Muscle of arm (tissue), 12 donors: ENCODE data around the gene MYO9B. TPM values are rescaled to one million over a fixed set of nuclear protein-coding genes. Genes with fewer than 3 reads are reported as not detected.
"Not testable (repeated sequence)": the region's sequence is repeated elsewhere in the genome, so short reads cannot be mapped to it uniquely, and the experiment has no call there.

Source experiments
- DNase-seq: peaks from one replicate; pipeline ENCODE4 v3.0.0-alpha.2; 2013
- polyA plus RNA-seq, 12 donors: library from polyadenylated mRNA; unstranded; fragments of 120-200 nt; gene quantifications; one replicate each; pipeline ENCODE4 v1.2.1, GENCODE V29; 2013; ENCODE audit not compliant: insufficient read length in 12 of 12

MYO9B gene
- polyA plus RNA-seq, 12 donors: 22.7 to 73.4 (median 32.1) TPM; not detected in 1

DNA sequence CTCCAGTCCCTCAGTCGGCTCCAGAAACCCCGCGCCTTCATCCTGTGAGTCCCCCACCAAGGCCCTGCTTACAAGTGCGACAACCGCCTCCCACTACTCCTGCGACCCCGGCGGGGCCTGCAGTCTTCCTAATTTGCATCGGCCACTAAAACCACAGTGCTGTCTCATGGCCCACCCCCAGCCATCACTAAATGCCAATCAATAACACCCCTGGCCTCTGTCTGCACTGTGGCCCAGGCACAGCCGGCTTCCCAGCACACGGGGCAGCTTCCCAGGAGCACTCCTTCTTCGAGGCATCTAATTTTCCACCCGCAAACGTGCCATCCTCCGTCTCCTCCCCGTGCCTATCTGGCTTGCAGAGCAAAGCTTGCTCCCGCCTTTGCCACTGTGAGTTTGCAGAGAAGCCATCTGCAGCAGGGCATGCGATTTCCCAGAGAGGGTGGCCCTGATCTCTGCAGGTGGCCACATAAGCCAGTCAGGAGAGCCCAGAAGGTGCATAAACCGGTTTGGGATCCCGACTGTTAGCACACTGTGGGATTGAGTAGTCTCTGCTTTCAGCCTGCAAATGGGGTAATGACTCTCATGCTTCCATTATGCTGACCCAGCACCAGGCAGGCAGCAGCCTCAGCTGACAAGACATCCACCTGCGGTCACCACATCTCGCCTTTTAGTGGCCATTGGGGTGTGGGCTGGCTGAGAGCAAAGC is 105.6 kb downstream of the MYO9B start:
- DNase-seq: no peak

DNA sequence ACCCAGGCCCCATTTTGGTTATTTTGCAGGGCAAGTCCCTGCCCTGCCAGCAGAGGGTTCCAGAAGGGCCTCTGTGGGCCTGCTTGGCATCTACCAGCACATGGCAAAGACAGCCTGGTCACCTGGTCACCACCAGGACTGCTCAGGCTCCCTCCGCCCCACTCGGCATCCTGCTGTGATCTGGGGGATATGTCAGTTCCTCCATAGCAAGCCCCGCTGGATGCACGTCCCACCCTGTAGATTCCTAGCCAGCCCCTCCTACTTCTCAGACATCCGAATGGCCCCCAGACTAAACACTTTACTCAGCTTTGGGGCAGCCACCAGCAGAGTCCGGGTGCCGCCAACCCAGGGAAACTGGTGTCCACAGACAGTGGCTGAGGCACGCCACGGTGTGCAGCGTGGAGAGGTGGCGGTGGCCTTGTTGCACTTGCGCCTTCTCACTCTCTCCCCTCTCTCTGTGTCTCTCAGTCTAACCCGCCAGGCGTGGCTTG is 107.7 kb downstream of the MYO9B start:
- no peak for DNase-seq

DNA sequence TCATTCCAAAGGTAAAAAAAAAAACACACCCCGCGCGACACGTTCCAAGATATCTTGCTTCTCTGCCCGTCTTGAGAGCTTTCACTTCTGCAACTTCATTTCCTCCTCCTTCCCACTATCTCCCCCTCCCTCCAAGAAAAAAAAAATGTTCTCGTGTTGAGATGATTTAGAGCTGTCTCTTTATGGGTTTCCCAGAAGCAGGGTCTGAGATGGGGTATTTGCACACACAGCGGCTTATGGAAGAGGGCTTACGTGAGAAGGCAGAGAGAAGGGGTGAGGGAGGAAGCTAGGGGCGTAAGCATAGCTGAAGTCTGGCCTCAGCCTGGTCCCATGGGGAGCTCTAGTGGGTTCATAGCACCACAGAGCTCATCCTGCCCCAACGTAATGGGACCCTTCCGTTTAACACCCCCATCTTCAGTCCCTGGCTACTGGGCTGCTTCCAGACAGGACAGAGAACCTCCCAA is 108.3 kb downstream of the MYO9B start:
- peak; percentile 50 for DNase-seq

DNA sequence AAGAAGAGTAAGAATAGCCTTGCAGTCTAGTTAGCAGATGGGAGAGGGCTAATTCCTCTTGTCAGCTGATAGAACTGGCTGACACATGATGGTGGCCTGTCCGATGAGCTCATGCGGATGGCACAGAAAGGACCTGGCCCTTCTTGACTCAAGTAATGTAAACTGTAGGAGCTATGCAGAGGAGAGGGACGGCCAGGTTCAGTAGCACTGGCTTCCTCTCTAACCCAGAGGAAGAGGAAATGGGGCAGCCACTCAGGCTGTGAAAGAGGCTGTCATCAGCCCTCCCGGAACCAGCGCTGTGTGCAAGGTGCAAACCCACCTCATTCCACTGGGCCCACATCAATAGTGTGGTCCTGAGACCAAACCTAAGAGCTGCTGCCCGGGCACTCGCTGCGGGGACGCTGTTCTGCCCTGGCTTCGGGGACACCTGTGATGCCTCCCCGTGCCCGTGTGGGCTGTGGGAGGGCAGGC is 108.8 kb downstream of the MYO9B start:
- DNase-seq: no peak

DNA sequence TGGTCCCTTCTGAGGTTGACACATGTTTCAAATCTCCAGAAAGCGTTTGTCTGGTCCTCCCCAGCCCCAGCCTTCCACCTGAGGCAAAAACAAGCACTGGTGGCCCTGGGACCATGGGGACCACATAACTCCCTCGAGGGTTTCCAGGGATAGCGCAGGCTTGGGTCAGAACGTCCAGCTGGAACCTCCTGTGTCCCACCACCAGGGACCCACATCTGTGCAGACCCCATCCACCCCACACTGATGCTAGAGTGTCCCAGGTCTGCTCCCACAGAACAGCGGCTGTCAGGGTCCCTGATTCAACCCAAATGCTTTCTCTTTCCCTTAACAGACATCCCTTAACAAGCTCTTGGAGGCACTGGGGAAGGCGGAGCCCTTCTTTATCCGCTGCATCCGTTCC is 110.0 kb downstream of the MYO9B start:
- no peak for DNase-seq

DNA sequence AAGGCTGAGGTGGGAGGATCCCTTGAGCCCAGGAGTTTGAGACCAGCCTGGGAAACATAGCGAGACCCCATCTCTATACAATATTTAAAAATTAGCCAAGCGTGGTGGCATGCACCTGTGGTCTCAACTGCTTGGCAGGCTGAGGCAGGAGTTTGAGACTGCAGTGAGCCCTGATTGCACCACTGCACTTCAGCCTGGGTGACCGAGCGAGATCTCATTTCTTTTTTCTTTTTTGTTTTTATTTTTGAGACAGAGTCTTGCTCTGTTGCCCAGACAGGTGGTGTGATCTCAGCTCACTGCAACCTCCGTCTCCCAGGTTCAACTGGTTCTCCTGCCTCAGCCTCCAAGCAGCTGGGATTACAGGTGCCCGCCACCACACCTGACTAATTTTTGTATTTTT is 116.2 kb downstream of the MYO9B start:
- DNase-seq: not testable (repeated sequence)

DNA sequence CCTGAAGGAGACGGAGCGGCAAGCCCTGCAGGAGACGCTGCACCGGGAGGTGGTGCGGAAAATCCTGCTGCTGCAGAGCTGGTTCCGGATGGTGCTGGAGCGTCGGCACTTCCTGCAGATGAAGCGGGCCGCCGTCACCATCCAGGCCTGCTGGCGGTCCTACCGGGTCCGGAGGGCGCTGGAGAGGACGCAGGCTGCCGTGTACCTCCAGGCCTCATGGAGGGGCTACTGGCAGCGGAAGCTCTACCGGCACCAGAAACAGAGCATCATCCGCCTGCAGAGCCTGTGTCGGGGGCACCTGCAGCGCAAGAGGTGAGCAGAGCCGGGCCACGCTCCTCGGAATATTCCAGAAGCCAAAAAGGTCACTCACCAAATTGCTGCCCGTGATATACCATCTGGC is 117.2 kb downstream of the MYO9B start:
- DNase-seq: no peak

DNA sequence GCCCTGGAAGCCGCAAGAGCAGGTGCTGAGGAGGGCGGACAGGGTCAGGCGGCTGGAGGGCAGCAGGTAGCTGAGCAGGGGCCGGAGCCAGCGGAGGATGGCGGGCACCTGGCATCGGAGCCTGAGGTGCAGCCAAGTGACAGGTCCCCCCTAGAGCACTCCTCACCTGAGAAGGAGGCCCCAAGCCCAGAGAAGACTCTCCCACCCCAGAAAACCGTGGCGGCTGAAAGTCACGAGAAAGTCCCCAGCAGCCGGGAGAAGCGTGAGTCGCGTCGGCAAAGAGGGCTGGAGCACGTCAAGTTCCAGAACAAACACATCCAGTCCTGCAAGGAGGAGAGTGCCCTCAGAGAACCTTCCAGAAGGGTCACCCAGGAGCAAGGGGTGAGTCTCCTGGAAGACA is 119.0 kb downstream of the MYO9B start:
- DNase-seq: no peak

DNA sequence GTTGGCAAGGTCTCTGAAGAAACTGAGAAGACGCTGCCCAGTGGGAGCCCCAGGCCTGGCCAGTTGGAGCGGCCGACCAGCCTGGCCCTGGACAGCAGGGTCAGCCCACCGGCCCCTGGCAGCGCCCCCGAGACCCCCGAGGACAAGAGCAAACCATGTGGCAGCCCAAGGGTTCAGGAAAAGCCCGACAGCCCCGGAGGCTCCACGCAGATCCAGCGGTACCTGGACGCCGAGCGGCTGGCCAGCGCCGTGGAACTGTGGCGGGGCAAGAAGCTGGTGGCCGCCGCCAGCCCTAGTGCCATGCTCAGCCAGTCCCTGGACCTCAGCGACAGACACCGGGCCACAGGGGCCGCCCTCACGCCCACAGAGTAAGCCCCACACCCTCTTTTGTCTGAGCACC is 119.5 kb downstream of the MYO9B start:
- DNase-seq: no peak

DNA sequence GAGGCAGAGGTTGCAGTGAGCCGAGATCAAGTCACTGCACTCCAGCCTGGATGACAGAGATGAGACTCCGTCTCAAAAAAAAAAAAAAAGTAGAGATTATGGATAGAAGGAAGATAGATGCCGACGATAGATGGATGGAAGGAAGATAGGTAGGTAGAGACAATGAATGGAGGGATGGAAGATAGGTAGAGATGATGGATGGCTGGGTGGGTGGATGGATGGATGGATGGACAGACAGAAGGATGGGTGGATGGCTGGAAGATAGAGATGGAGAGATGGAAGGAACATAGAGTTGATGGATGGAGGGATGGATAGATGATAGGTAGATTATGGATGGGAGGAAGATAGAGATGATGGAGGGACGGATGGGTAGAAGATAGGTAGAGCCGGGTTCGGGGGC is 121.0 kb downstream of the MYO9B start:
- DNase-seq: no peak

DNA sequence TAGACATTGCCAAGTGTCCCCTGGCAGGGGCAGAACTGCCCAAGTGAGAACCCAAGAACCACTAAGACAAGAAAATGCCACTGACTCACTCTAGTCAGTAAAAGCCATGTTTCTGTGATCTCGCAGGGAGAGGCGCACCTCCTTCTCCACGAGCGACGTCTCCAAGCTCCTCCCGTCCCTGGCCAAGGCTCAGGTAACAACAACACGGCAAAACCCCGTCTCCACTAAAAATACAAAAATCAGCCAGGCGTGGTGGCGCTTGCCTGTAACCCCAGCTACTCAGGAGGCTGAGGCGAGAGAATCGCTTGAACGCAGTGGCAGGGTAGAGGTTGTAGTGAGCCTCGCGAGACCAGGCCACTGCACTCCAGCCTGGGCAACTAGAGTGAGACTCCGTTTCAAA is 122.1 kb downstream of the MYO9B start:
- no peak for DNase-seq

DNA sequence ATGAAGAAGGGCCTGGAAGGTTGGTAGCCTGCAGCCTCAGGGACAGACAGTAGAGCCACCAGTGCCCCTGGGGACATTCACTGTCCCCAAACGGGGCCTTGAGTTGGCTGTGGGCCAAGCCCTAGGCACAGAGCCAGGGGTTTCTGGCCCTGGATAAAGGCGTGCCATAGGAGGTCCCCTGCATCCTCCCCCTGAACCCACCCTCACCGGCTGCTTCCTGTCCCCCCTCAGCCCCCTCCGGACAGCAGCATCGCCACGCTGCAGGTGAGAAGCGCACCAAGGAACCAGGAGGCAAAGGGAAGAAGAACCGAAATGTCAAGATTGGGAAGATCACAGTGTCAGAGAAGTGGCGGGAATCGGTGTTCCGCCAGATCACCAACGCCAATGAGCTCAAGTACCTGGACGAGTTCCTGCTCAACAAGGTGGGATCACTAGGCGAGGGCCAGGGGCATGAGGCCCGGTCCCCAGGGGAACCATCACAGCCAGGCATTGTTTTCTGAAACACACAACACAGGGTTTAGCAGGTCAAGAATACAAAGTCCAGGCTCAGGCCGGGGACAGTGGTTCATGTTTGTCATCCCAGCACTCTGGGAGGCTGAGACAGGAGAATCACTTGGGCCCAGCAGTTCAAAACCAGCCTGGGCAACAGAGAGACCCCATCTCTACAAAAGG is 125.0 kb downstream of the MYO9B start:
- DNase-seq: no peak

DNA sequence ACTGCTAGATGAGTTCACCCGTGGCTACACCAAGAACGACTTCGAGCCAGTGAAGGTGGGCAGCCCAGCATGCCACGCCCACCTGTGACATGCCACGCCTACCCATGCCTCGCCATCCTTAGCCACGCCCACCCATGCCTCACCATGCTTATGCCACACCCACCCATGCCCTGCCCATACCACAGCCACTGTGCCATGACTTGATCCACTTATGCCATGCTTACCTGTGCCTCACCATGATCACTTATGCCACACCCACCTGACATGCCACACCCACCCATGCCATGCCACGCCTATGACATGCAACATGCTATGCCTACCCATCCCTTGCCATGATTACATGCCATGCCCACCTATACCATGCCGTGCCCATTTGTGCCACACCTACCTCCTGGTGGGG is 126.7 kb downstream of the MYO9B start:
- DNase-seq: no peak

DNA sequence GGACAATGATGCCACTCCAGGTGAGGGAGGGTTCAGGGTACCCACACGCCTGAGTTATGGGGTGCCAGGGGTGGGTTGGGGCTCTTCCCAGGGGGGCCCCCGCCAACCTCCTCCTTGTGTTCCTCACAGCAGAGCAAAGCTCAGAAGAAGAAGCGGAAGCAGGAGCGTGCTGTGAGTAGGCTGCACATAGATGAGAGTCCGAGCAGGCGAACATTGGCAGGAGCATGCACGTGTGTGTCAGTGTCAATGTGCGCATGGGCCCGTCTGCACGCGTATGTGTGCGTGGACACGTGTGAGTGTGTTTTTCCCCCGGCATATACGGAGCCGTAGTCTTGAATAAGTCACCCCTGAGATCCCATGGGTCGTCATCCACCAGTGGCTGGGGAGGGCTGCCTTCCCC is 127.1 kb downstream of the MYO9B start:
- no peak for DNase-seq

DNA sequence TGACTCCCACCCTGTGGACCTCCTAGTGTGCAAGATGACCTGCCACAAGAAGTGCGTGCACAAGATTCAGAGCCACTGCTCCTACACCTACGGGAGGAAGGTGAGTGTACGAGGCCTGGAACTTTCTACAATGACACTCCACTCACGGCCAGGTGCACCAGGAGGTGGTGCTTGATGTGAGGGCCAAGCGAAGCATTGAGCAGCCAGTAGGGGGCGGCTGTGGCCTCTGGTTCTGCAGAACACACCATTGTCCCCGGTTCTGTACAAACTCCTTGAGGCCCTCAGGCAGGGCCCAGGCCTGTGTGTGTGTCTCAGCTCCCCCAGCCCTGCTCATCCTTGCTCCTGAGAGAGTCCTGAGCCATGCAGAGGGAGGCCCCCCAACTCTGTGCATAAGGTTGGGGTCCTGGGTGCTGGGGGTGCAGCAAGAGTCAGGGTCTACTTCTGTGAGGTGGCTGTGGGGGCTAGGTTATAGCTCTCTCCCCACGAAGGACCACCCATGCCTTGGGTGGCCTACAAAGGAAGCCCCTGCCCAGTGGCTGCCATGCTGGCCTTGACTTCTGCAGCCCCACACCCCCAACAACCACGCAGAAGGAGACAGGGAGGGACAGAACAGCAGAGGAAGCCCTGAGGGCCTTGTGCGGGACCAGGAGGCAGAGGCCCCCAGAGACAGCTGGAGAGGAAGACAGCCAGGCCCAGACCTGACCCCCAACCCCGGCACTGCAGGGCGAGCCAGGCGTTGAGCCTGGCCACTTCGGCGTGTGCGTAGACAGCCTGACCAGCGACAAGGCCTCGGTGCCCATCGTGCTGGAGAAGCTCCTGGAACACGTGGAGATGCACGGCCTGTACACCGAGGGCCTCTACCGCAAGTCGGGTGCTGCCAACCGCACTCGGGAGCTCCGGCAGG is 129.9 kb downstream of the MYO9B start:
- DNase-seq: peak; percentile 31

DNA sequence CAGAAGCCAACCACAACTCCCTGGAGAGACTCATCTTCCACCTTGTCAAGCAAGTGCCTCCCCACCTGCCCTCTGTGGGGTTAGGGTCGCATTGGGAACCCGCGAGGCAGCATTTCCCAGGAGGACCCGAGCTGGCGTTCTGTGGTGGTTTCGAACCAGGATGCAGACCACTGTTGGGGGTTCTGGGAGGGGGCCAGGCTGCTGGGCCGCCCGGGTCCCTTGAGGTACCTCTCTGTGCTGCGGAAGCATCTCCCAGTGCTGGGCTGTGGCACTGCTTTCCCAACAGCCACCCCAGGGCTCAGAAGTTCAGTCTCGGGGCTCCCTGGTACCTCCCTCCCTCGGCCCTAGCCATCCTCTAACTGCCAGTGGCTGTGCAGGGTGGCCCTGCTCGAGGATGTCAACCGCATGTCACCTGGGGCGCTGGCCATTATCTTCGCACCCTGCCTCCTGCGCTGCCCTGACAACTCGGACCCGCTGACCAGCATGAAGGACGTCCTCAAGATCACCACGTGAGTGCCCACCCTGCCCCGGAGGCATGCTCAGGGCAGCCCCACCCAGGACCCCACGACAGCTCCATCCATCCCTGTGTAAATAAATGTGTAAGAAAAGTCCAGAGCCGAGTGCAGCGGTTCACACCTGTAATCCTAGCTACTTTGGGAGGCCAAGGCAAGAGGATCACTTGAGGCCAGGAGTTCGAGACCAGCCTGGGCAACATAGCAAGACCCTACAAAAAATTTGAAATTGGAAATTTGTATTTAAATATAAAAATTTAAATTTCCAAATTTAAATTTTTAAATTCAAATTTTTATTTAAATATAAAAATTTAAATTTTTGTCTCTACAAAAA is 131.4 kb downstream of the MYO9B start:
- DNase-seq: no peak

DNA sequence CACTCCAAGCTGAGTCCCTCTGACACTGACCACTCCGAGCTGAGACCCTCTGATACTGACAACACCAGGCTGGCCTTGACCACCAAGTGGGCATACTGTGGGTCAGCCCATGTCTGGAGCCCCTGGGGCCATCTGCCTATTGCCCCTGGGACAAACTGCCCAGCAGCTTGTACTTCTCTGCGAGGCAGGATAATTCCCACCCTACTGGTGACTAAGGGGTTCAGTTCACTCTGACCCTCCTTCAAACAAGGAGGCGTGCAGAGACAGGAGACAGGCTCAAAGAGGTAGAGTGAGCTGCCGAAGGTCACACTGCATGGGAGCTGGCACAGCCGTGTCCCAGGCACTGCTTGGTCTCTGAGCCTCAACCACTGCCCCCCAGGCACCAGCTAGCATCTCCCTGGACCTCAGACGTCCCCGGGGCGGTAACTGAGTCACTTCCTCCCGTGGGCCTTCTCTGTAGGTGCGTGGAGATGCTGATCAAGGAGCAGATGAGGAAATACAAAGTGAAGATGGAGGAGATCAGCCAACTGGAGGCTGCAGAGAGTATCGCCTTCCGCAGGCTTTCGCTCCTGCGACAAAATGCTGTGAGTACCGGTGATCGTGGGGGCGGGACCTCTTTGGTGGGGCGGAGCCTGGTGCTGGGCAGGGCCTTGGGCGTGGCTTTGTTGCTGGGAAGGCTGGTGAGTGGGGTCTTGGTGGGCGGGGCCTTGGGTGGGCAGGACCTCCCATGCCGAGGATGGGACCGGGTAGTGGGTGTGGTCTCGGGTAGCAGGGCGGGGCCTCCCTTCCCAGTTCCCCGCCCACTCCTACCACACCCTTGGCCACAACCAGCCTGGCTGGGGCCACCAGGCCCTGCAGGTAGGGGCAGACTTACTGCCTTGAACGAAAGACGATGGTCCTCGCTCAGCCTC is 133.8 kb downstream of the MYO9B start:
- DNase-seq: no peak

DNA sequence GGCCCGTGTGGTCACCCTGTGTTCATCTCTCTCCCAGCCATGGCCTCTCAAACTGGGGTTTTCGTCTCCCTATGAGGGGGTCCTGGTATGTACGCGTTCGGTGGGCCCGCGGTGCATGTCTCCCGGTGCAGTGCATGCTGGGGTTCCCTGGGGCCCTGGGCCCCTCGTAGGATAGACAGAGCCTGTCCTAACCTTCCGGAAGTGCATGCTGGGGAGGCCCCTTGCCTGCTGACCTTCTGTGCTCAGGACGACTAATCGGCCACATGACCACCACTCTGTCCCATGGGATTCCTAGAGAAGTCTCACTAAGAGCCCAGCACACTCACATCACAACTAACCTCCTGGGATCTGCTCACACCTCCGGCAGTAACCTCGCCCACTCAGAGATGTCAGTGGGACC is 134.7 kb downstream of the MYO9B start:
- DNase-seq: no peak

DNA sequence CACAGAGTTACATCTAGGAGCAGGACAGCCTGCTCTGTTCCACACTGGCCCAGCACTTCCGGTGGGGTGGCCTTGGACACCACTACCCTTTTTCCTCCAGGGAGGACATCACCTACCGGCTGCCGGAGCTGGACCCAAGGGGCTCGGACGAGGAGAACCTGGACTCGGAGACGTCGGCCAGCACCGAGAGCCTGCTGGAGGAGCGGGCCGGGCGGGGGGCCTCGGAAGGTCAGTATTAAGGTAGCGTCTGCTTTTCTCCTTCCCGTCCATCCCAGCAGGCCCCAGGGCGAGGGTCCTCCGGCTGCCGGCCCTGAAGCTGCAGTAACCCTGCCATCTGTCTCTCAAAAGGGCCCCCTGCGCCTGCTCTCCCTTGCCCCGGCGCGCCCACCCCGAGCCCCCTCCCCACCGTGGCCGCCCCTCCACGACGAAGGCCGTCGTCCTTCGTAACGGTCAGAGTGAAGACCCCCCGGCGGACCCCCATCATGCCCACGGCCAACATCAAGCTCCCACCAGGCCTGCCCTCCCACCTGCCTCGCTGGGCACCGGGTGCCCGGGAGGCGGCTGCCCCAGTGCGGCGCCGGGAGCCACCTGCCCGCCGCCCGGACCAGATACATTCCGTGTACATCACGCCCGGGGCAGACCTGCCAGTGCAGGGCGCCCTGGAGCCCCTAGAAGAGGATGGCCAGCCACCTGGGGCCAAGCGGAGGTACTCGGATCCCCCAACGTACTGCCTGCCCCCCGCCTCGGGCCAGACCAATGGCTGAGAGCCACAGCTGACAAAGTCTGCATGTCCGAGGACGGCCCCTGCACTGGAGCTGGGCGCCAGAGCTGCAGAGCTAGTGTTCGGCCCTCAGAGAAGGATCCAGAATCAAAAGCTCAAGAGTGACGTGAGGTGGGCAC is 136.2 kb downstream of the MYO9B start:
- DNase-seq: no peak
